GM10248 (cell line): Measurements from ENCODE around the gene CYFIP1.

Source experiments
- CTCF ChIA-PET: fragments of 300-600 bp; sonication (Branson Sonifier 250); formaldehyde crosslinking; extraction: SDS; loops from one replicate; lab custom pipeline; 2021; ENCODE audit warnings: antibody characterized with exemption; lab: Yijun Ruan, JAX
- POLR2A ChIA-PET: fragments of 350-650 bp; sonication (Branson Sonifier 250); formaldehyde crosslinking; extraction: SDS; loops from one replicate; lab custom pipeline; 2020; ENCODE audit warnings: antibody characterized with exemption; lab: Yijun Ruan, JAX
- DNase-seq: peaks from one replicate; pipeline ENCODE4 v3.0.0; 2012; ENCODE audit errors: extremely low spot score
- CTCF ChIP-seq: IDR thresholded peaks from 2 replicates; pipeline ENCODE4 v1.5.1; 2012; ENCODE audit warnings: mild to moderate bottlenecking, low read depth; ENCODE audit errors: extremely low read depth, missing control alignments, control extremely low read depth

The CYFIP1 gene

GRCh38 chr15:22956257-22956977 lies 23.8 kb downstream of the CYFIP1 start:
- POLR2A ChIA-PET, result no interaction called here
- CTCF ChIA-PET, result no interaction called here
- TF ChIP-seq CTCF, result no peak
- no peak for DNase-seq

GRCh38 chr15:22955544-22956119 lies 24.5 kb downstream of the CYFIP1 start:
- DNase-seq, result no peak
- CTCF ChIA-PET, result no interaction called here
- TF ChIP-seq CTCF, result no peak
- POLR2A ChIA-PET, result no interaction called here

- CTCF ChIA-PET, result interaction anchor here (0.8 to 1.5 kb wide), 2 partner anchors 13 to 20 kb away, joined by 3 read pairs; no protein-coding TSS in a partner anchor
- POLR2A ChIA-PET, result no interaction called here
- no peak for TF ChIP-seq CTCF
- no peak for DNase-seq
Measured at GRCh38 chr15:22954798-22955543, 25.2 kb downstream of the CYFIP1 start.

- no peak for TF ChIP-seq CTCF
- ChIA-PET POLR2A (no interaction called here), CTCF (interaction anchor here (0.8 to 1.5 kb wide), 2 partner anchors 12 to 20 kb away, joined by 3 read pairs; no protein-coding TSS in a partner anchor)
- no peak for DNase-seq
Measured at GRCh38 chr15:22954326-22954725, 25.8 kb downstream of the CYFIP1 start.

GRCh38 chr15:22952796-22953579 lies 27.2 kb downstream of the CYFIP1 start:
- TF ChIP-seq CTCF, result no peak
- ChIA-PET POLR2A (no interaction called here), CTCF (interaction anchor here (1.3 to 1.8 kb wide), 2 partner anchors 9 to 83 kb away, joined by 3 to 4 read pairs; no protein-coding TSS in a partner anchor)
- no peak for DNase-seq
